NB4 (cell line): ENCODE data around the gene SERTAD3.

Experiments used
- POLR2A ChIP-seq: IDR thresholded peaks from 2 replicates; pipeline ENCODE4 v1.6.1; 2011; ENCODE audit warnings: mild to moderate bottlenecking; ENCODE audit not compliant: insufficient read length; ENCODE audit errors: extremely low read depth
- TF ChIP-seq, protein P1 (sequence below): IDR thresholded peaks from one replicate; pipeline ENCODE4 v1.5.1; 2012; ENCODE audit warnings: low read depth, low read length

DNA sequence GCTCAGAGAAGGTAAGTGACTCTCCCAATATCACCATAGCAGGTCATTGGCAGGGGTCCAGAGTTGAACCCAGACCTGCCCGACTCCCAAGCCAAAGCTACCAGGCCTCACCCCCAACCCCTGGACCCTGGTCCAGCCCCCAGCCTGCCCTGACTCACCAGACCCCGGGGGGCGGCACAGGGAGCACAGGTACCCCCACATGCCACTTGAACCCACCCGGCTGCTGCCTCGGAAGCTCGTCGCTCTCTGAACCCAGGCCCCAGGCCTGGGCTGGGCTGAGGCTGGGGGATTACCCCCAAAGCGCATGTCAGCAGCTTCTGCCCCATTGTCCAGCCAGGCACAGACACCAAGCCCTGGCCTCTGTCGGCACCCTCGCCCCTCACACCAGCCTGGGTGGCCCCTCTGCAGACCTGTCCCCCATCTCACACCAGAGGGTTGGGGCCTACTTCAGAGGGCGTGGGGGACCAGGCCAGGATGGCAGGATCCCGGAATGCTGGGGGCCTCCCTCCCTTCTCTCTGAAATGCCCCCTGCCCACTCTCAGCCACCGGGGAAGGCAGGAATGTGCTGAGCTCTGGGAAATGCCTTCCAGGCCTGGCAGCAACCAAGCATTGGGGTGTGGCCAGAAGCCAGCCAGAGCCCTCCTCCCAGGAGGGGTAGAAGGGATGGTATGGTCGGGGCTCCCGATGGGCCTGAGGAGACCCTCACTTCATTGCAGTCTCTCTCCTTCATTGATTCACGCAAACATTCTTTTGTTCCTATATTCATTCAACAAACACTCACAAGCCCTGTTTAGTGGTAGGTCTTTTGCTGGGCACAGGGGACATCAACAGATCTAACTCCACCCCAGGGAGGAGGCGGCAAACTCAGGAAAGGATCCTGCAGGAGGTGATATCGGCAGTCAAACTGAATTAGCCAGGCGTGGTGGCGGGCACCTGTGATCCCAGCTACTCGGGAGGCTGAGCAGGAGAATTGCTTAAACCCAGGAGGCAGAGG, 29.3 kb downstream of the SERTAD3 start:
- TF ChIP-seq POLR2A = no peak
- TF ChIP-seq, protein P1, sequence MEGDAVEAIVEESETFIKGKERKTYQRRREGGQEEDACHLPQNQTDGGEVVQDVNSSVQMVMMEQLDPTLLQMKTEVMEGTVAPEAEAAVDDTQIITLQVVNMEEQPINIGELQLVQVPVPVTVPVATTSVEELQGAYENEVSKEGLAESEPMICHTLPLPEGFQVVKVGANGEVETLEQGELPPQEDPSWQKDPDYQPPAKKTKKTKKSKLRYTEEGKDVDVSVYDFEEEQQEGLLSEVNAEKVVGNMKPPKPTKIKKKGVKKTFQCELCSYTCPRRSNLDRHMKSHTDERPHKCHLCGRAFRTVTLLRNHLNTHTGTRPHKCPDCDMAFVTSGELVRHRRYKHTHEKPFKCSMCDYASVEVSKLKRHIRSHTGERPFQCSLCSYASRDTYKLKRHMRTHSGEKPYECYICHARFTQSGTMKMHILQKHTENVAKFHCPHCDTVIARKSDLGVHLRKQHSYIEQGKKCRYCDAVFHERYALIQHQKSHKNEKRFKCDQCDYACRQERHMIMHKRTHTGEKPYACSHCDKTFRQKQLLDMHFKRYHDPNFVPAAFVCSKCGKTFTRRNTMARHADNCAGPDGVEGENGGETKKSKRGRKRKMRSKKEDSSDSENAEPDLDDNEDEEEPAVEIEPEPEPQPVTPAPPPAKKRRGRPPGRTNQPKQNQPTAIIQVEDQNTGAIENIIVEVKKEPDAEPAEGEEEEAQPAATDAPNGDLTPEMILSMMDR = no peak
